Stimulated activated naive CD8-positive, alpha-beta T cell treated with anti-CD3 and anti-CD28 coated beads, Interleukin-15, amount 100 ng/mL, for 72 hours (primary cell): Measurements from ENCODE around the gene WDR62.
"Not testable (repeated sequence)": the region's sequence is repeated elsewhere in the genome, so short reads cannot be mapped to it uniquely, and the experiment has no call there.

ENCODE experiments used
- ATAC-seq: fragments of 150-1000 bp; cut with Tn5 transposase; 2 replicates; pipeline ENCODE4 v1.10.0; 2021; ENCODE audit warnings: mild to moderate bottlenecking, moderate library complexity
- DNase-seq, 2 donors: peaks; one replicate each; pipeline ENCODE4 v3.0.0; 2021 to 2022
- H3K27ac Mint-ChIP-seq, 2 donors: one replicate each; pipeline ENCODE4 v1.8.0; 2022; ENCODE audit warnings: mild to moderate bottlenecking in 2 of 2, mixed read lengths in 2 of 2, moderate library complexity in 2 of 2
- H3K27me3 Mint-ChIP-seq: one replicate; pipeline ENCODE4 v1.8.0; 2022; ENCODE audit warnings: mixed read lengths
- H3K4me1 Mint-ChIP-seq: one replicate; pipeline ENCODE4 v1.8.0; 2022; ENCODE audit warnings: mild to moderate bottlenecking, mixed read lengths
- H3K4me3 Mint-ChIP-seq, 2 donors: one replicate each; pipeline ENCODE4 v1.8.0; 2022; ENCODE audit warnings: mild to moderate bottlenecking in 2 of 2, mixed read lengths in 2 of 2, moderate library complexity in 1 of 2
- H3K9me3 Mint-ChIP-seq, 2 donors: one replicate each; pipeline ENCODE4 v1.8.0; 2022; ENCODE audit warnings: mixed read lengths in 2 of 2

The WDR62 gene

GRCh38 chr19:36110487-36111199 lies 55.9 kb downstream of the WDR62 start, which contains the start of gene OVOL3:
TSS of gene OVOL3 (plus strand) at chr19:36111143. CDS start at chr19:36111203, 60 bp downstream.
- ATAC-seq = no peak
- DNase-seq = no peak
- H3K9me3 Mint-ChIP-seq = no peaks in the 10 kb centered on the region
- H3K27me3 Mint-ChIP-seq = no peaks in the 10 kb centered on the region
- H3K4me1 Mint-ChIP-seq = peaks cover 23% of the 10 kb centered on the region
- peak within 1 kb of the TSS; percentile 57 to 93 for H3K27ac Mint-ChIP-seq
- no peak within 1 kb of the TSS for H3K4me3 Mint-ChIP-seq

DNA sequence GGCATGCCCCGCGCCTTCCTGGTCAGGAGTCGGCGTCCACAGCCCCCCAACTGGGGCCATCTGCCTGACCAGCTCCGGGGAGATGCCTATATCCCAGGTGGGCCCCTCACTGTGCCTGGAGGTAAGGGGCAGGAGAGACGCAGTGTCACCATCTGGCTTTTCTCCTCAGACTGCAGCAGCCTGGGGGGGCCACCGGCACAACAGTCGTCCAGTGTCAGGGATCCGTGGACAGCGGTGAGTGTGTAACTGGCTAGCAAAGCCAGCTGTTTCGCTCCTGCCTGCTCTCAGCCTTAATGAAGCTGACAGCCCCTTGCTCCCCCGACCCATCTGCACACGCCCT lies 56.5 kb downstream of the WDR62 start:
- Mint-ChIP-seq H3K27me3 (no peaks in the 10 kb centered on the region), H3K27ac (no peak overlapping the region), H3K9me3 (no peaks in the 10 kb centered on the region), H3K4me1 (peaks cover 28% of the 10 kb centered on the region), H3K4me3 (no peak overlapping the region)
- no peak for DNase-seq
- ATAC-seq = no peak

GRCh38 chr19:36112678-36113077 lies 58.0 kb downstream of the WDR62 start:
- no peaks in the 10 kb centered on the region for H3K9me3 Mint-ChIP-seq
- H3K4me1 Mint-ChIP-seq = peaks cover 40% of the 10 kb centered on the region
- H3K27ac Mint-ChIP-seq = peak overlapping the region in 1 of 2 donors; percentile 72
- ATAC-seq = no peak
- peak overlapping the region; percentile 67 to 99 for H3K4me3 Mint-ChIP-seq
- H3K27me3 Mint-ChIP-seq = no peaks in the 10 kb centered on the region
- no peak for DNase-seq

DNA sequence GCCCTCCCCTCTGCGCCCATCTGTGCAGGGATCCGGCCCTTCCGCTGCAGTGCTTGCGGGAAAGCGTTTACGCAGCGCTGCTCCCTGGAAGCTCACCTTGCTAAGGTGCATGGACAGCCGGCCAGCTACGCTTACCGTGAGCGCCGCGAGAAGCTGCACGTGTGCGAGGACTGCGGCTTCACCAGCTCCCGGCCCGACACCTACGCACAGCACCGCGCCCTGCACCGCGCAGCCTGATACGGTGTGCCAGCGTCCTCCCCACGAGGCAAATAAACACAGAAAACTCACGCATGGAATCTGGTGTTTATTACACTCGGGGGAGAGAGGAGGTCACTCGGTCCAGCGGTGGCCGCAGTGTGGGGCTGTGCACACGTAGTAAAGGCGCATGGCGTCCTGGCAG lies 58.7 kb downstream of the WDR62 start:
- H3K4me3 Mint-ChIP-seq = peak overlapping the region; percentile 99
- no peaks in the 10 kb centered on the region for H3K9me3 Mint-ChIP-seq
- H3K4me1 Mint-ChIP-seq = peaks cover 48% of the 10 kb centered on the region
- DNase-seq (no peak), ATAC-seq (no peak)
- no peaks in the 10 kb centered on the region for H3K27me3 Mint-ChIP-seq
- H3K27ac Mint-ChIP-seq = peak overlapping the region; percentile 27 to 99

GRCh38 chr19:36113894-36114720 lies 59.4 kb downstream of the WDR62 start:
- DNase-seq (peak in 1 of 2 donors; percentile 40), ATAC-seq (peak; percentile 0)
- H3K27me3 Mint-ChIP-seq = no peaks in the 10 kb centered on the region
- H3K4me1 Mint-ChIP-seq = peaks cover 48% of the 10 kb centered on the region
- H3K4me3 Mint-ChIP-seq = peak overlapping the region; percentile 99
- H3K27ac Mint-ChIP-seq = peak overlapping the region; percentile 97 to 99
- H3K9me3 Mint-ChIP-seq = no peaks in the 10 kb centered on the region

DNA sequence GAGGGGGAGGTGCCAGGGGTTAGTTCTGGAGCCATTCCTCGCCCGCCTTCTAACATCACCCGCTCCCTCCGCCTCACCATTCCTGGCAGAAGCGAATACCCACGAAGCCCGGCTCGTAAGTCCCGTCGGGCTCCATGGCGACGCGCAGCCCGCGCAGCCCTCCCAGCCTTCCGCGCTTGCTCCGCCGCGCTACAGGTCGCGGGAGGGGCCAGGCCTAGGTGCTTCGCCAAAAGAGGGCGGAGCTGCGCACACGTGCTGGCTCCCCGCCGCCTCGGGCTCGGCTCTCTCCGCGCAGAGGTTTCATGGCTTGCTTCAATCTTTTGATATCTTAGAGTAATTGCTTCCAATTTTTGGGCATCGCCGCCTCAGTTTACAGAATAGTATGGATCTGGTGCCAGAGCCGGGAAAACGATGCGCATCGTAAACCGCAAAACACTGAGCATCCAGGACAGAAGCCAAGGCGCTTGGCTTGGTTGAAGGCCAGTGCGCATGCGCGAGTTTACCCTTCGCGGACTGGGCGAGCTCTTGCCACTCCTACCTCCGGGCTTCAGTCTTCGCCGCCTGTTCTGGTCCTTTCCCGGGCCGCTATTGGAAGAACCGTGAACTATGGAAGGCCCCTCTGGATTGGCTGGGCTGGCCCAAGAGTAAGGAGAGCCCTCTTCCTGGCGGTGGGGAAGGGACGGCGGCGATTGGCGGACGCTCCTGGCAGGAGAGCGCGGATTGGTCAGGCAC lies 60.2 kb downstream of the WDR62 start, which contains the start of gene POLR2I:
Gene POLR2I, minus strand, starts transcription at position 155 of the 732 bp plus-strand sequence. Its CDS starts 19 bp downstream, at position 136.
- ATAC-seq (peak; percentile 91), DNase-seq (peak; percentile 99)
- H3K4me3 Mint-ChIP-seq = peak within 1 kb of the TSS; percentile 99
- peaks cover 49% of the 10 kb centered on the region for H3K4me1 Mint-ChIP-seq
- no peaks in the 10 kb centered on the region for H3K27me3 Mint-ChIP-seq
- H3K27ac Mint-ChIP-seq = peak within 1 kb of the TSS; percentile 97 to 99
- H3K9me3 Mint-ChIP-seq = no peaks in the 10 kb centered on the region

- peak within 1 kb of the TSS; percentile 99 for H3K4me3 Mint-ChIP-seq
- H3K4me1 Mint-ChIP-seq = peaks cover 57% of the 10 kb centered on the region
- peak within 1 kb of the TSS; percentile 97 to 99 for H3K27ac Mint-ChIP-seq
- H3K27me3 Mint-ChIP-seq = no peaks in the 10 kb centered on the region
- peak; percentile 67 for ATAC-seq
- no peak for DNase-seq
- H3K9me3 Mint-ChIP-seq = no peaks in the 10 kb centered on the region
Observed at GRCh38 chr19:36115453-36116343, 61.0 kb downstream of the WDR62 start, which contains the start of gene TBCB. TSS of gene TBCB (plus strand) at chr19:36115468. CDS start at chr19:36115561, 93 bp downstream.

- peak overlapping the region; percentile 99 for H3K4me3 Mint-ChIP-seq
- DNase-seq (no peak), ATAC-seq (no peak)
- no peaks in the 10 kb centered on the region for H3K9me3 Mint-ChIP-seq
- H3K27me3 Mint-ChIP-seq = no peaks in the 10 kb centered on the region
- H3K27ac Mint-ChIP-seq = no peak overlapping the region
- peaks cover 58% of the 10 kb centered on the region for H3K4me1 Mint-ChIP-seq
Observed at GRCh38 chr19:36116344-36116637, 61.6 kb downstream of the WDR62 start.

DNA sequence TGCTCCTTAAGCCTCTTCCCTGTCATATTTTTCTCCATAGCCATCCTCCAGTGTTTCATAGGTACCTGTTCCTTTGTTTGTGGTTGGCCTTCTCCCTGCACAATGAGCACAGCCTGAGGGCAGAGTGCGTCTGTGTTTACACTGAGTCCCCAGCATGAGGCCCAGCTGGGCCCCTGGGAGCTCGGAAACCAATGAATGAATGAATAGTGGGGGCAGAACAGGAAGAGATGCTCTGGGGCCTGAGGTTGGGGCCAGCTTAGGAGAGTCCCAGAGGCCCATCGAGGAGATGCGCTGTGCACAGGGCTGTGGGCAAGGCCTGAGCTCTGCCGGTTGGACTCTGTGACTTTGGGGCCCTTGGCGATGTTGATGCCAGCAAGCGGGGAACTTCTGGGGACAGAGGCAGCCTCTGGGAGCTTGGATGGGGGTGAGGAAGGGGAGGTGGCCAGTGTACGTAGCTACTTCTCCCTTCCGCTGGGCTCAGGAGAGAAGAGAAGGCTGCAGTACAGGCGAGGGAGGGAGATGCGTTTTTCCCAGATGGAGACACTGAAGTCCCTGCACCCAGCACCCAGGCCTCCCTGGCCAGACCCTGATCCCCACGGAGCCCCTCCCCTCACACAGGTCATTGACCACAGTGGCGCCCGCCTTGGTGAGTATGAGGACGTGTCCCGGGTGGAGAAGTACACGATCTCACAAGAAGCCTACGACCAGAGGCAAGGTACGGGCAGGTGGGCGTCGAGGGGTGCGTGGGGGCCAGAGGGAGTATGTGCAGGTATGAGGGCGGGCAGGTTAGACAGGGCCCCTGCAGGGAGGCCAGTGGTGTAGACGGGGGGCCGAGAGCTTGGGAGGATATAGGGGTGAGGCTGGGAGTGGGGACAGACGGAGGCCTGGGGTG lies 65.6 kb downstream of the WDR62 start:
- ATAC-seq = peak; percentile 45
- H3K4me1 Mint-ChIP-seq = peaks cover 36% of the 10 kb centered on the region
- H3K27ac Mint-ChIP-seq = peak overlapping the region in 1 of 2 donors; percentile 96
- DNase-seq = no peak
- H3K27me3 Mint-ChIP-seq = no peaks in the 10 kb centered on the region
- no peaks in the 10 kb centered on the region for H3K9me3 Mint-ChIP-seq
- H3K4me3 Mint-ChIP-seq = no peak overlapping the region

GRCh38 chr19:36120984-36121358 lies 66.3 kb downstream of the WDR62 start:
- no peak overlapping the region for H3K27ac Mint-ChIP-seq
- DNase-seq (no peak), ATAC-seq (no peak)
- no peaks in the 10 kb centered on the region for H3K27me3 Mint-ChIP-seq
- H3K4me1 Mint-ChIP-seq = peaks cover 39% of the 10 kb centered on the region
- no peak overlapping the region for H3K4me3 Mint-ChIP-seq
- no peaks in the 10 kb centered on the region for H3K9me3 Mint-ChIP-seq

- DNase-seq = no peak
- Mint-ChIP-seq H3K9me3 (no peaks in the 10 kb centered on the region), H3K27ac (no peak overlapping the region), H3K4me3 (no peak overlapping the region), H3K27me3 (no peaks in the 10 kb centered on the region), H3K4me1 (peaks cover 33% of the 10 kb centered on the region)
- no peak for ATAC-seq
Observed at GRCh38 chr19:36121486-36122124, 66.9 kb downstream of the WDR62 start.

DNA sequence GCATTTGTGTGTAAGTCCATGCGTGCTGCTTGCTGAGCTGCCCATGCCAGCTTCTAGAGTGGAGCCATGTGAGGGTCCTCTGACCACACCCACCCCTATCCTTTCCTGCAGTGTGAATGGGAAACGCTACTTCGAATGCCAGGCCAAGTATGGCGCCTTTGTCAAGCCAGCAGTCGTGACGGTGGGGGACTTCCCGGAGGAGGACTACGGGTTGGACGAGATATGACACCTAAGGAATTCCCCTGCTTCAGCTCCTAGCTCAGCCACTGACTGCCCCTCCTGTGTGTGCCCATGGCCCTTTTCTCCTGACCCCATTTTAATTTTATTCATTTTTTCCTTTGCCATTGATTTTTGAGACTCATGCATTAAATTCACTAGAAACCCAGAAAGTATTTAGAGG lies 70.9 kb downstream of the WDR62 start:
- DNase-seq (no peak), ATAC-seq (no peak)
- H3K4me3 Mint-ChIP-seq = no peak overlapping the region
- H3K27me3 Mint-ChIP-seq = no peaks in the 10 kb centered on the region
- H3K27ac Mint-ChIP-seq = peak overlapping the region; percentile 38 to 44
- peaks cover 26% of the 10 kb centered on the region for H3K4me1 Mint-ChIP-seq
- H3K9me3 Mint-ChIP-seq = no peaks in the 10 kb centered on the region

DNA sequence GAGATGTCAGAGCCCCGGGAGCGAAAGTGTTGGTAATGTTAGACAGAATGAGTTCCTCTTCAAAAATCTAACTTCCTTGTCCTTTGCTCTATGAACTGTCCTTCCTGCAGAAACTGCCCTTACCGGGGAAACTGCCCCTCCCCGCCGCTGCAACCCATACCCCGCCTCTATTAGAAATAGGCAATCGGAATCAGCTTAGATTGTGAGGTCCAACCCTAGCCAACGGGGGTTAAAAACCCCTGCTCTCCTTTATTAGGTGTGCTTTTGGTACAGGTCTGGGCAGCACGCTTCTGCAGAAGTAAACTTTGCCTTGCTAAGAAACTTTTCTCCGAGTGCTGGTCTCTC lies 73.7 kb downstream of the WDR62 start:
- no peaks in the 10 kb centered on the region for H3K9me3 Mint-ChIP-seq
- peaks cover 42% of the 10 kb centered on the region for H3K4me1 Mint-ChIP-seq
- peak overlapping the region; percentile 85 to 90 for H3K4me3 Mint-ChIP-seq
- H3K27me3 Mint-ChIP-seq = no peaks in the 10 kb centered on the region
- no peak for DNase-seq
- H3K27ac Mint-ChIP-seq = peak overlapping the region; percentile 81 to 97
- no peak for ATAC-seq

GRCh38 chr19:36131221-36131620 lies 76.5 kb downstream of the WDR62 start:
- not testable (repeated sequence) for ATAC-seq, H3K27ac Mint-ChIP-seq, H3K27me3 Mint-ChIP-seq, DNase-seq, H3K9me3 Mint-ChIP-seq, H3K4me3 Mint-ChIP-seq
- H3K4me1 Mint-ChIP-seq = peaks cover 36% of the 10 kb centered on the region
